ENCODE measurements around the gene EPHB4. TPM values are rescaled to one million over a fixed set of nuclear protein-coding genes. Genes with fewer than 3 reads are reported as not detected.

The EPHB4 gene
- total RNA-seq, 1 experiment from 2014 or later, result 135 TPM

DNA sequence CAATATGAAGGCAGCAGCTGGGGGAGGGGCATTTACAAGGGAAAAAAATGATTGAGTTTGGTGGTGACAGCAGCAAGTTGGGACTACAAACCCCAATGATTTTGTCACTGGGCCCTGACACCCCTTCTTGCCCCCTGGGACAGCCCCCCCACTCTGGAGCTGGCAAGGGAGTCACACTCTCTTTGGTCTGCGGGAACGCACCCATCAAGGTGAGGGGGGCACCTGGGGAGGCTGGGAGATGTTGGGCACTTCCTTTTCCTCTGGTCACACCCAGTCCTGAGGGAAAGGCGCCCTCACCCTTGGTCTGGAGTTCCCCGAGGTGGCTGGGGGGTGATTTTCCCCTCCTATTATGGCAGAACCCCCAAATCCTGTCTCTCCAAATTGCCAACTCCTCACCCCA lies 24.4 kb downstream of the EPHB4 start:
- Histone ChIP-seq H3K4me2 (ENCODE audit: insufficient read depth, insufficient read length, low read length) (no peak overlapping the region), H2BK120ac (ENCODE audit: low read depth, low read length, poor library complexity, severe bottlenecking) (no peak overlapping the region), H3K27me3 (ENCODE audit: insufficient read depth, low read length) (no peaks in the 10 kb centered on the region), H2BK20ac (ENCODE audit: low read depth, low read length, poor library complexity, severe bottlenecking) (no peak overlapping the region), H4K5ac (ENCODE audit: insufficient read length, low read depth, low read length) (no peak overlapping the region), H3K18ac (ENCODE audit: insufficient read length, low read depth, low read length) (no peak overlapping the region), H4K91ac (ENCODE audit: insufficient read length, low read depth, low read length) (no peak overlapping the region), H3K27ac (ENCODE audit: insufficient read length, low read depth, low read length) (no peak overlapping the region), H3K79me2 (ENCODE audit: insufficient read depth, low read length) (no peaks in the 10 kb centered on the region), H3T11ph (ENCODE audit: low read length) (no peak overlapping the region), H3K79me1 (ENCODE audit: insufficient read depth, low read depth, low read length, poor library complexity, severe bottlenecking) (no peaks in the 10 kb centered on the region), H3K9me3 (ENCODE audit: control insufficient read depth, low read depth, low read length) (no peaks in the 10 kb centered on the region), H2AK5ac (ENCODE audit: insufficient read length, low read length) (no peak overlapping the region), H2BK5ac (ENCODE audit: insufficient read length, low read length) (no peak overlapping the region), H4K20me1 (ENCODE audit: control insufficient read depth, insufficient read depth, insufficient read length) (no peaks in the 10 kb centered on the region), H3K4me1 (ENCODE audit: insufficient read depth, low read length) (no peaks in the 10 kb centered on the region), H3K9ac (ENCODE audit: extremely low read depth, insufficient read length, low read length) (no peak overlapping the region), H3K23me2 (ENCODE audit: insufficient read length, low read depth, low read length, poor library complexity, severe bottlenecking) (no peaks in the 10 kb centered on the region), H3K14ac (ENCODE audit: insufficient read depth, low read length) (no peak overlapping the region), H2BK15ac (ENCODE audit: low read depth, low read length) (no peak overlapping the region), H3K4ac (ENCODE audit: low read depth, low read length) (no peak overlapping the region), H4K8ac (replicated peaks; ENCODE audit: insufficient read length, low read depth, low read length) (no peak overlapping the region), H3K23ac (ENCODE audit: insufficient read length, low read depth, low read length) (no peak overlapping the region), H2AFZ (ENCODE audit: low read length) (no peak overlapping the region), H3K56ac (ENCODE audit: insufficient read length, low read depth, low read length) (no peak overlapping the region), H2BK12ac (ENCODE audit: insufficient read length, low read depth, low read length) (no peak overlapping the region)
- Mint-ChIP-seq H3K4me3 (no peak overlapping the region), H3K27ac (peak overlapping the region in 1 of 3 experiments; percentile 13; a peak in 1 of 7 replicates), H3K9me3 (no peaks in the 10 kb centered on the region; a peak in 1 of 5 replicates), H3K27me3 (ENCODE audit: low read depth) (peaks cover 5% of the 10 kb centered on the region), H3K4me1 (peaks cover 19 to 24% of the 10 kb centered on the region in 2 experiments), H3K36me3 (ENCODE audit: insufficient read depth in 1 of 3, low read depth in 3 of 3) (peaks cover 39 to 66% (median 50%) of the 10 kb centered on the region in 3 experiments; a peak in 6 of 7 replicates)
- TF ChIP-seq, protein P1, sequence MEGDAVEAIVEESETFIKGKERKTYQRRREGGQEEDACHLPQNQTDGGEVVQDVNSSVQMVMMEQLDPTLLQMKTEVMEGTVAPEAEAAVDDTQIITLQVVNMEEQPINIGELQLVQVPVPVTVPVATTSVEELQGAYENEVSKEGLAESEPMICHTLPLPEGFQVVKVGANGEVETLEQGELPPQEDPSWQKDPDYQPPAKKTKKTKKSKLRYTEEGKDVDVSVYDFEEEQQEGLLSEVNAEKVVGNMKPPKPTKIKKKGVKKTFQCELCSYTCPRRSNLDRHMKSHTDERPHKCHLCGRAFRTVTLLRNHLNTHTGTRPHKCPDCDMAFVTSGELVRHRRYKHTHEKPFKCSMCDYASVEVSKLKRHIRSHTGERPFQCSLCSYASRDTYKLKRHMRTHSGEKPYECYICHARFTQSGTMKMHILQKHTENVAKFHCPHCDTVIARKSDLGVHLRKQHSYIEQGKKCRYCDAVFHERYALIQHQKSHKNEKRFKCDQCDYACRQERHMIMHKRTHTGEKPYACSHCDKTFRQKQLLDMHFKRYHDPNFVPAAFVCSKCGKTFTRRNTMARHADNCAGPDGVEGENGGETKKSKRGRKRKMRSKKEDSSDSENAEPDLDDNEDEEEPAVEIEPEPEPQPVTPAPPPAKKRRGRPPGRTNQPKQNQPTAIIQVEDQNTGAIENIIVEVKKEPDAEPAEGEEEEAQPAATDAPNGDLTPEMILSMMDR (conservative IDR thresholded peaks at IDR 0.05), result no peak
- WGBS (ENCODE audit: extremely low coverage, insufficient read length, low lambda C conversion rate), result no CpG with 5 or more reads among the region's 4 CpGs
- no peak for DNase-seq
